Psoas muscle (tissue), 8 donors: ENCODE data around the gene FHL3. TPM values are rescaled to one million over a fixed set of nuclear protein-coding genes. Genes with fewer than 3 reads are reported as not detected.

Source experiments
- ATAC-seq, 4 donors: fragments of 200-7000 bp; cut with Tn5 transposase; one replicate each; pipeline ENCODE4 v1.9.1; 2020; ENCODE audit warnings: moderate library complexity in 3 of 4, mild to moderate bottlenecking in 2 of 4
- DNase-seq, 2 donors: peaks; one replicate each; pipeline ENCODE4 v3.0.0-alpha.2; 2020
- H3K27ac ChIP-seq: fragments of 200-600 bp; one replicate; pipeline ENCODE4 v1.8.0; 2022
- H3K27me3 ChIP-seq, 3 donors: fragments of 200-600 bp in 1 of 3; one replicate each; pipeline versions ENCODE4 v1.6.1 to v1.8.0; 2013 to 2022; ENCODE audit warnings: low read length in 2 of 3, mild to moderate bottlenecking in 2 of 3, moderate library complexity in 1 of 3; ENCODE audit not compliant: insufficient read depth in 3 of 3
- H3K36me3 ChIP-seq, 2 donors: fragments of 200-600 bp in 1 of 2; one replicate each; pipeline versions ENCODE4 v1.6.1 to v1.8.0; 2013 to 2022; ENCODE audit warnings: low read depth in 1 of 2, mild to moderate bottlenecking in 1 of 2, moderate library complexity in 1 of 2; ENCODE audit not compliant: insufficient read depth in 1 of 2
- H3K4me1 ChIP-seq: fragments of 200-600 bp; one replicate; pipeline ENCODE4 v1.8.0; 2022
- H3K4me3 ChIP-seq: fragments of 200-600 bp; one replicate; pipeline ENCODE4 v1.8.0; 2022; ENCODE audit warnings: mild to moderate bottlenecking
- H3K9me3 ChIP-seq: fragments of 200-600 bp; one replicate; pipeline ENCODE4 v1.8.0; 2022
- CTCF ChIP-seq: fragments of 200-600 bp; IDR thresholded peaks from one replicate; pipeline ENCODE4 v1.8.0; 2022; ENCODE audit warnings: antibody characterized with exemption
- WGBS, 3 donors: extraction: QIAGEN DNeasy Blood & Tissue Kit; methylation state at CpG; one replicate each; pipeline versions ENCODE4 v1.1.6 to v1.1.7; 2013; 5-methylcytosine and 5-hydroxymethylcytosine counted together
- intact Hi-C, 2 donors: fragments of 100-400 bp; cut with DNase I; formaldehyde crosslinking; loops; one replicate each; pipeline versions ENCODE4 v1.11.0 to v1.14.2; 2022
- polyA plus RNA-seq, 3 donors: library from polyadenylated mRNA; stranded (reverse); fragments of 200-250 nt; gene quantifications; one replicate each; pipeline ENCODE4 v1.2.3, GENCODE V29; 2013
- total RNA-seq, 4 donors: library from RNA; stranded (reverse); fragmentation: NEBNext Ultra II Directional in 2 of 4; extraction: Animal tissue kit (Norgen Biotek cat#: 25700) in 2 of 4; gene quantifications; one replicate each; pipeline versions ENCODE4 v1.2.1 to v1.2.4, GENCODE V29; 2021 to 2023
- donor health status: healthy with polysubstance abuse.
- donor health status: DM: no; HTN: no; CAD: no; lungs with moderate emphysema.
- donor health status: Bipolar disorder and iron deficiency.
- donor health status: healthy.
- donor health status: DM: yes; HTN: yes; CAD: no.
- donor health status: DM: no; HTN: no; CAD: no.
- donor health status: DM: no; HTN: no; CAD: no.
- donor health status: DM: yes; HTN: yes; CAD: no.

The FHL3 gene
- total and polyA plus RNA-seq, 7 donors = 41.6 to 1,187 (median 491) TPM

GRCh38 chr1:38022810-38023209 lies 17.5 kb upstream of the FHL3 start:
- Histone ChIP-seq H3K36me3 (peaks cover 15 to 97% of the 10 kb centered on the region in 2 donors), H3K4me3 (peak overlapping the region; percentile 30), H3K9me3 (no peaks in the 10 kb centered on the region), H3K27me3 (no peaks in the 10 kb centered on the region), H3K4me1 (peaks cover 95% of the 10 kb centered on the region), H3K27ac (peak overlapping the region; percentile 98)
- ATAC-seq = peak; percentile 87 to 93 (median 92)
- 27 to 41% (median 39%) methylated on average over 3 of the region's 3 CpGs for WGBS, 3 donors
- TF ChIP-seq CTCF = no peak
- peak in 1 of 2 donors; percentile 24 for DNase-seq
- intact Hi-C loops = loop anchor here in 1 of 2 donors (10.0 kb wide), 1 partner anchor 1858 kb away; no protein-coding TSS in a partner anchor

- ATAC-seq (peak; percentile 39 to 51 (median 46)), DNase-seq (peak in 1 of 2 donors; percentile 19)
- H3K27me3 ChIP-seq = no peaks in the 10 kb centered on the region
- TF ChIP-seq CTCF = no peak
- peak overlapping the region; percentile 33 for H3K4me3 ChIP-seq
- peak overlapping the region; percentile 98 for H3K27ac ChIP-seq
- intact Hi-C loops = loop anchor here in 1 of 2 donors (10.0 kb wide), 1 partner anchor 1857 kb away; no protein-coding TSS in a partner anchor
- WGBS, 3 donors = 37 to 64% (median 51%) methylated on average over 5 of the region's 5 CpGs
- H3K9me3 ChIP-seq = no peaks in the 10 kb centered on the region
- peaks cover 15 to 97% of the 10 kb centered on the region in 2 donors for H3K36me3 ChIP-seq
- H3K4me1 ChIP-seq = peaks cover 95% of the 10 kb centered on the region
These were observed 16.7 kb upstream of the FHL3 start for GRCh38 chr1:38021969-38022368.

GRCh38 chr1:38020396-38020795 lies 15.1 kb upstream of the FHL3 start:
- DNase-seq (no peak), ATAC-seq (no peak)
- H3K27me3 ChIP-seq = no peaks in the 10 kb centered on the region
- peaks cover 12 to 93% of the 10 kb centered on the region in 2 donors for H3K36me3 ChIP-seq
- intact Hi-C loops = loop anchor here in 1 of 2 donors (10.0 kb wide), 1 partner anchor 1856 kb away; no protein-coding TSS in a partner anchor
- H3K4me1 ChIP-seq = peaks cover 95% of the 10 kb centered on the region
- H3K27ac ChIP-seq = peak overlapping the region; percentile 98
- H3K9me3 ChIP-seq = no peaks in the 10 kb centered on the region
- TF ChIP-seq CTCF = no peak
- 68 to 86% (median 69%) methylated on average over 2 of the region's 2 CpGs for WGBS, 3 donors
- no peak overlapping the region for H3K4me3 ChIP-seq

GRCh38 chr1:38018864-38019343 lies 13.6 kb upstream of the FHL3 start:
- ATAC-seq = no peak
- peak overlapping the region; percentile 98 for H3K27ac ChIP-seq
- H3K4me1 ChIP-seq = peaks cover 96% of the 10 kb centered on the region
- H3K36me3 ChIP-seq = peaks cover 8 to 89% of the 10 kb centered on the region in 2 donors
- TF ChIP-seq CTCF = peak; percentile 67
- WGBS, 3 donors = 41 to 71% (median 56%) methylated on average over 6 of the region's 6 CpGs
- H3K27me3 ChIP-seq = no peaks in the 10 kb centered on the region
- H3K4me3 ChIP-seq = peak overlapping the region; percentile 51
- H3K9me3 ChIP-seq = no peaks in the 10 kb centered on the region
- intact Hi-C loops = loop anchor here in 1 of 2 donors (2.0 kb wide), 1 partner anchor 28 kb away; the partner anchor contains the start of gene SF3A3
- DNase-seq = no peak
